GM15510 (cell line): Measurements from ENCODE around the gene CCR7.

Experiments used
- POLR2A ChIP-seq: IDR thresholded peaks from 3 replicates; pipeline ENCODE4 v1.6.1; 2011; ENCODE audit warnings: borderline replicate concordance; ENCODE audit not compliant: insufficient read length; ENCODE audit errors: extremely low read depth

Gene CCR7

GRCh38 chr17:40538019-40538935 lies 27.0 kb downstream of the CCR7 start:
- no peak for TF ChIP-seq POLR2A

- no peak for TF ChIP-seq POLR2A
Observed at GRCh38 chr17:40536295-40537171, 28.7 kb downstream of the CCR7 start.

GRCh38 chr17:40535924-40536294 lies 29.4 kb downstream of the CCR7 start:
- no peak for TF ChIP-seq POLR2A

DNA sequence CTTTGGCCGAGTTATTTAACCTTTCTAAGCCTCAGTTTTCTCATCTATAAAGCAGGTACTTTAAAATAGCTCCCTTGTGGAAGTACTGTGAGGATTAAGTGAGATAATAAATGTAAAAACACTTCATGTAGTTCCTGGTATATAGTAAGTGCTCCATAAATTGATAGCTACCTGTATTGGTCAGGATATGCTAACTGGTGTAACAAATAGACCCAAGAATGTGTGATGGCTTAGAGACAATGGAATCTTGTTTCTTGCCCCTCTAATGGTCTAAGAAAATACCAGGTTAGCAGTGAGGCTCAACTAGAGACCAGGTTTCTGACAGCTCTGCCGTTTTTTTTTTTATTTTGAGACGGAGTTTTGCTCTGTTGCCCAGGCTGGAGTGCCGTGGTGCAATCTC lies 29.8 kb downstream of the CCR7 start:
- TF ChIP-seq POLR2A: no peak

DNA sequence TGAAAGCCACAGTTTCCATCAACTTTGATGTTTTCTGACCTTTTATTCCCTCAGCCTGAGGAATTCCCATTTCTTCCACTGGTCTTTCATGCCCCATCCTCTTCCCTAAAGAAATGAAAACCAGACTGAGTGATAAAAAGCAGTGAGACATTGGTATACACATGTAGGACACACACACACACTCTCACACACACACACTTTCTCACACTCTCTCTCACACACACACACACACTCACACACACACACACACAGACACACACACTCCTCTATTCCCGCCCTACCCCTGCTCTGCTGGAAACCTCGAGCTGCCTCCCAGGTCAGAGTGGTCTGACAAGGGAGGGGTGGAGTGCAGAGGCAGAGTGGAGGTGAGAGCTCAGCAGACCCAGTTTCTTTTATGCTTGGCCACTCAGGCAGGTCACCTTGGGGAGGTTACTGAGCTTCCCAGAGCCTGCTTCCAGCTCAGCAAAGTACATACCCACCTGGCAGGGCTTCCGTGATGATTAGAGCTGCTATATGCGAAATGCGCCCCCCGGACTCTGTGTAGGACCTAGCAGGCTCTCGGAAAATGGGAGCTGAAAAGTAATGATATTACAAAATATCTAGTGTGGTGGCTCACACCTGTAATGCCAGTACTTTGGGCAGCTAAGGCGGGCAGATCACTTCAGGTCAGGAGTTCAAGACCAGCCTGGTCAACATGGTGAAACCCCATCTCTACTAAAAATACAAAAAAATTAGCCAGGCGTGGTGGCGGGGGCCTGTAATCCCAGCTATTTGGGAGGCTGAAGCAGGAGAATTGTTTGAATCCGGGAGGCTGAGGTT lies 30.7 kb downstream of the CCR7 start:
- TF ChIP-seq POLR2A: no peak

GRCh38 chr17:40533896-40534295 lies 31.4 kb downstream of the CCR7 start:
- TF ChIP-seq POLR2A: no peak

DNA sequence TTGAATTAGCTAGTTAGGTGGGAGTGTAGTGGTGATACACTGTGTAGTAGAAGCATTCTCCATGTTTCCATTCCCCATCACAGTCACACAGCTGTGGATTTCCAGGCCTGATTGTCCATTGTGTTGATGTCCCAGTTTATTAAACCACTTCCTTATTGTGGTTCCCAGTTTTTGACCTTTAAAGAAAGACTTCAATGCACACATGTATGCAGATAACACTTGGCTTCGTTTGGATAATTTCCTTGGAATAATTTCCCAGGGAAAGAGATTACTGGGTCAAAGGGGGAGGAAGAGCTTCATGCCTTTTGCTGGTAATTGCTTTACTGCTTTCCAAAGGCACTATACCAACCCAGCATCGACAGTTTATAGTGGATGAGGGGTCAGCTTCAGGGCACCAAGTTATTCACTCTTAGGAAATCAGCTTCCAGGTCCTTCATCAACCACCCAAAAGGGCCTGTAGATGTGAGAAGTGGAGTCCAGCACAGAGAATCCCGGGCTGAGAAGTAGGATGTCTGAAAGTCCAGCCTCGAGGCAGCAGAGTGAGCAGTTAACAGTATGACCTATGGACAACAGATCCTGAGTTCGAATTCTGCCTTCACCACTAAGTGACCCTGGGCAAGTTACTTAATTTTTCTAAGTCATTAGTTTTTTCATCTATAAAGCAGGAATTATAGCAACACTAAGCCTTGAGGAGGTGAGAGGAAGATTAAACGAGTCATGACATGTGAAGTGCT lies 32.6 kb downstream of the CCR7 start:
- TF ChIP-seq POLR2A: no peak

GRCh38 chr17:40531051-40531991 lies 34.0 kb downstream of the CCR7 start:
- TF ChIP-seq POLR2A: peak; percentile 7

DNA sequence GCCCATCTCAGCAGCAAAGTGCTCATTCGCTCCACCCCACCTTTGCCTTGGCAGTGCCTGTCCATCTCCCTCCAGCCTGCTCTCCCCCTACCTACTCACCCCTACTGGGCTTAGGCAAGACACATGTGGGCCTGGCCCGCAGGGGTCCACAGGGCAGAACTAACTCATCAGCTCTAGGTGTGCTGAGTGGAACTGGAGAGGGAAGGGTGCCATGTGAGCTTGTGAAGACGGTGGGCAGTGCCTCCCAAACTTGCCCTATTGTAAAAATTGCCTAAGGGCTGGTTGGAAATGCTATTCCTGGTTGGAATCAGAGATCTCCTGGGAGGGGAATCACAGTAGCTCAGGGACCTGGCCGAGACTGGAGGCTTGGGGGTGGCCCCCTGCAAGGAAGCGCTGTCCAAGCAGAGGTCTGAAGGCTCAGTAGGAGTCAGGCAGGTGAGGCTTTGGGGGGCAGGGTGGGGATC lies 34.7 kb downstream of the CCR7 start:
- no peak for TF ChIP-seq POLR2A

- no peak for TF ChIP-seq POLR2A
Observed at GRCh38 chr17:40529991-40530390, 35.3 kb downstream of the CCR7 start.

DNA sequence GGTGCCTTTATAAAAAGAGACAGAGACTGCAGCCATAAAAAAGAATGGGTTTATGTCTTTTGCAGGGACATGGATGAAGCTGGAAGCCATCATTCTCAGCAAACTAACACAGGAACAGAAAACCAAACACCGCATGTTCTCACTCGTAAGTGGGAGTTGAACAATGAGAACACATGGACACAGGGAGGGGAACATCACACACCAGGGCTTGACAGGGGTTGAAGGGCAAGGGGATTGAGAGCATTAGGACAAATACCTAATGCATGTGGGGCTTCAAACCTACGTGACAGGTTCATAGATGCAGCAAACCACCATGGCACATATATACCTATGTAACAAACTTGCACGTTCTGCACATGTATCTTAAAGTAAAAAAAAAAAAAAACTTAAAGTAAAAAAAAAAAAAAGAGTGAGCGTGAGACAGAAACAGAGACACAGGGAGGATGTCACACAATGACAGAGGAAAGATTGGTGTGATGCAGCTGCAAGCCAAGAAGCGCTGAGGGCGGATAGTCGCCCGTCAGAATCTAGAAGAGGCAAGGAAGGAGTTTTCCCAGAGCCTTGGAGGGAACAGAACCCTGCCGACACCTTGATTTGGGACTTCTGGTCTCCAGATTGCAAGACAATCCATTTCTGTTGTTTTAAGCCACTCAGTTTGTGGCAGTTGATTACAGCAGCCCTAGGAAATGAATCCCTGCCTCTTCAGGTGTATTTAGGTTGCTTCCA lies 36.4 kb downstream of the CCR7 start:
- TF ChIP-seq POLR2A: no peak

DNA sequence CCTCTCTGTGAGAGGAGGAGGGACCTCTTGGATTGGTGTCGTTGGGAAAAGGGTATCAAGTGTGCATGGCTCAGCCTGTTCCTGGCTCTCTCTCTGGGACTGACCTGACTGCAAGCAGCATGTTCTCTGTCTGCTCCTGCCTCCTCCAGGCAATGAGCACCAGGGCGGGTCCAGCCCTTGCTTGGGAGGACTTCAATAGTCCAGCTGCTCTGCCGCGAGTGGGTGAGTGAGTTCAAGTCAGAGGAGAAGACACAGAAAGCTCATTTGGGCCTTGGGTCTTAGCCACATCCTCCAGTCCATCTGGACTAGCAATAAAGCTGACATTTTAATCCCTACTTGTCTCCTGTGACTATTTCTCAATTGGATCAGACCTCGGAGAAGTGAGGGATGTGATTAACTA lies 38.6 kb downstream of the CCR7 start:
- TF ChIP-seq POLR2A: no peak
